Ureter (tissue), 1 donor: Measurements from ENCODE around the gene ALDOB. TPM values are rescaled to one million over a fixed set of nuclear protein-coding genes. Genes with fewer than 3 reads are reported as not detected.

Source experiments
- DNase-seq: peaks from one replicate; pipeline ENCODE4 v3.0.0-alpha.2; 2020; ENCODE audit warnings: low spot score
- total RNA-seq: library from RNA; stranded (reverse); gene quantifications from one replicate; pipeline ENCODE4 v1.2.4, GENCODE V29; 2023
- donor health status: DM: yes; HTN: yes; CAD: no.

The ALDOB gene
- 0.70 TPM for total RNA-seq

DNA sequence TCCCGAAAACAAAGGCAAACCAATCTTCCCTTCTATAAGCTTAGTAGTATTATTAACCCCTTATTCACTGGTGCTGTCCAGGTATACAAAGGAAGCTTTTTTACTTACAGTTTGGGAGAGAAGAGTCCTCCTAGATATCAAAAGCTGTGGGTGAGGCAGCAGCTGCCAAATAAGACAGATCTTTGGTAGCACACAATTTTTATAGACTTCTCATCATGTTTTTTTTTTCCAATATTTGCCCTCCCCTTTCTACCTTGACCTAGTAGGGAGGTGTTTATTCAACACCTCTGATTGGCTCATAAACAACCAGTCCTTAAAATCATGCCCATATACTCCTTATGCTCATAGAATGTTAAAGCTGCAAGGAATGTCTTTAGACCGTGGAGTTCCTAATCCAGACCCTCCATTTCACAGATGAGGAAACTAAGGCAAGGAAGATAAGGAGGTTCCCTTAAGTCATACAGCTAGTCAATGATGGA lies at the start of gene ALDOB:
TSS of gene ALDOB (minus strand) at position 174 of the 479 bp plus-strand sequence. CDS start 4,887 bp downstream, outside the sequence.
- DNase-seq: no peak

- DNase-seq: no peak
These were observed 48.5 kb upstream of the ALDOB start for GRCh38 chr9:101484046-101484445.

GRCh38 chr9:101481261-101481660 lies 45.7 kb upstream of the ALDOB start:
- DNase-seq: no peak

GRCh38 chr9:101480386-101480785 lies 44.8 kb upstream of the ALDOB start:
- peak; percentile 52 for DNase-seq

GRCh38 chr9:101479338-101480030 lies 43.9 kb upstream of the ALDOB start:
- DNase-seq: peak; percentile 80

DNA sequence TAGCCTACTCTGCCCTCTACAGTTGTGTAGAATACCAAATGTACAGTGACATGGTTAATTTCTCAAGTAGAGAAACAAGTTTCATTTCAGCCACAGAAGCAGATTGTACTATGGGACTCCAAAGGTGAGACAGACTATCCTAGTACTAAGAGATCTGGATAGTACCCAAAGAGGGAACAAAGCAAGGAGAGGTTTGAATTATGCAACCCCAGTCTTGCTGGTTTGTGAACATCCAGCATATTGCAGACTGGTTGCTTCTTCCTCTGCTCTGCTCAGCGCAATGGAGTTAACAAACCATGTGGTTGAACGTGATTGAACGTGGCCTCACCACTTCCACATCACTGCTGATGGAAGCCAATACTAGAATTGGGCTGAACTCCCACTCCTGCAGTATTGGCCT lies 43.3 kb upstream of the ALDOB start:
- no peak for DNase-seq

DNA sequence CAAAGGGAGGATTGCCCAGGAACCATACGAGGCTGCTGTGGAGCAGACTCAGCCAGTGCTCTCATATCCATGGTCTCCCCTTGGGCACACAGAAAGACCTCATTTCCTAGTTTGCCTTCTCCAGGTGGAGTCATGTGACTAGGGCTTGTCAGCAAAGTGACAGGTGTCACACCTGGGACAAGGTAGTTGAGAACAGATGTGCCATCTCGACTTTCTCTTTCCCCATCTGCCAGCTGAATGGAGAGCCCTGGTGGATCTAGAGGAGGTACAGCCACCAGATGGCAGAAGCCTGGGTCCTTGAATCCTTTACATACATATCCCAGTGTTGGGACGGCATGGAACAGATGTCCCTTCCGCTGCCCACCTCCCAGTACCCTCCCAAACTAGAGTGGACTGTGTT lies 42.9 kb upstream of the ALDOB start:
- no peak for DNase-seq

- DNase-seq: no peak
These were observed 42.2 kb upstream of the ALDOB start for GRCh38 chr9:101477736-101478135.

GRCh38 chr9:101477214-101477613 lies 41.6 kb upstream of the ALDOB start:
- no peak for DNase-seq

GRCh38 chr9:101476576-101477208 lies 41.1 kb upstream of the ALDOB start:
- no peak for DNase-seq

DNA sequence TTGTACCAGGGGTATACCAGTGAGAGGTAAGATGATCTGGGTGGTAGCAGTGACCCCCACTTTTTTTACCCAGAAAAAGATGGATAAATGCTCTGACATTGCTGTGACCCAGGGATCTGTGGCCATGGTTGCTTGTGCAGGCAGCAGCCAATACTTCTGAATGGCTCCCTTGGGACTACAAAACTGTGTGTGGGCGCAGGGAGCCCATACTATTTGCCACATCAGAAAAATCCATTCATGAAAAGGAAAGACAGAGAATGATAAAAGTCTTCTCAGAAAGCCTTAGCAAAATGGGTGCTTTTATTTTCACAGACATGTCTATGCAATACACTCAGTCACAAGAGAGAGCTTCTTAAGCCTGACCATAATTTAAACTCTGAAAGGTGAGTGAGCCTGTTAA lies 37.3 kb upstream of the ALDOB start:
- DNase-seq: no peak

GRCh38 chr9:101470929-101471328 lies 35.4 kb upstream of the ALDOB start:
- no peak for DNase-seq

DNA sequence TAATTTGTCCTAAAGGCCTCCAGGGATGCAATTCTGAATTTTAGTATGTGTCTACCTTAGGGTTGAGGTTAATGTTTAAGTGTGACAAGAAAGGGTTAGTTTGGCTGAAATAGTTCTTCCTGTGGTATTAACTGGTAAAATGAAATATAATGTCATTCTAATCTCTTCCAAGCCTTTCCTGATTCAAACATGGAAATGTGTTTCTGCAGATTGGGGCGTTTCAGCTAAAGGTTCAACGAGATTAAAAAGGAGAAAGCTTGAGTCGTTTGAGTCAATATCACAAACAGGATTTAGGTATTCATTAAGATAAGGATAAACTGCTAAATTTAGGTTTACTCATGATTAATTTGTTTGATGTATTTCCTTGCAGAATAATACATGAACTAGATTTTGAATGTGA lies 34.4 kb upstream of the ALDOB start:
- DNase-seq: no peak

DNA sequence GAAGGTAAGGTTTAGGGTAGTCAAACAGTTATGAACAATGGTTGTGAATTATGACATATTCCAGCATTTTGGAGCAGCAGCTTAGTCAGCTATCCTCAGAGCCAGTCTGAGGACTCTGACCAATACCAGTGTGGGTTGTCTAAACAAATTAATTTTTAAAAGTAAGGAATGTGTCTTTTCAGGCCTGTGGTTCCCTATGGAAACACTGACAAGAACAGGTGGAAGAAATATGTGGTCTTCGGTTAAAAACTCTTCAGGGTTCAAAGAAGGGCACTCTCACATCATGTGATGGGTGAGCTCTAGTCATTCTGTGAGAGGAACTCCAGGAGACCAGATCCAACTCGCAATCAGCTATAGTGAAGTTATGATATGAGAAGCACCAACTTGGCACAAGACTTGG lies 33.5 kb upstream of the ALDOB start:
- DNase-seq: no peak

DNA sequence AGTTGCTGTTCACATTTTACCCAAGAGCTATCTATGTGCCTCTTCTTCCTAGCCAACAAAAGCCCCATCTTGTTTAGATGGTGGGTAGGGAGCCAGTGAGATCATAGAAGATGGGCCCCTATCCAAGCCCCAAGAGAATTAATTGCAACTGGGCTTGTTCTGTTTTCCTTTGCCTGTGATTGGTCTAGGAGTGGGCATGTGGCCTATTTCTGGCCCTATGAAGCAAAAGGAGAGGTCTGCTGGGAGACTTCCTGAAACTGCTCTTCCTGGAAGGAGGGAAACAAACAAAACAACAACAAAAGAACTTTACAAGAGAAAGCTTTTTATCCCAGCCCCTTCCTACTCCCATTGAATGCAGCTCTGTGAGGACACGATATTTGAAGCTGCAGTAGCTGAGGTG lies 32.5 kb upstream of the ALDOB start:
- no peak for DNase-seq

- DNase-seq: no peak
These were observed 32.1 kb upstream of the ALDOB start for GRCh38 chr9:101467690-101468089.

- DNase-seq: no peak
These were observed 31.3 kb upstream of the ALDOB start for GRCh38 chr9:101466863-101467262.

DNA sequence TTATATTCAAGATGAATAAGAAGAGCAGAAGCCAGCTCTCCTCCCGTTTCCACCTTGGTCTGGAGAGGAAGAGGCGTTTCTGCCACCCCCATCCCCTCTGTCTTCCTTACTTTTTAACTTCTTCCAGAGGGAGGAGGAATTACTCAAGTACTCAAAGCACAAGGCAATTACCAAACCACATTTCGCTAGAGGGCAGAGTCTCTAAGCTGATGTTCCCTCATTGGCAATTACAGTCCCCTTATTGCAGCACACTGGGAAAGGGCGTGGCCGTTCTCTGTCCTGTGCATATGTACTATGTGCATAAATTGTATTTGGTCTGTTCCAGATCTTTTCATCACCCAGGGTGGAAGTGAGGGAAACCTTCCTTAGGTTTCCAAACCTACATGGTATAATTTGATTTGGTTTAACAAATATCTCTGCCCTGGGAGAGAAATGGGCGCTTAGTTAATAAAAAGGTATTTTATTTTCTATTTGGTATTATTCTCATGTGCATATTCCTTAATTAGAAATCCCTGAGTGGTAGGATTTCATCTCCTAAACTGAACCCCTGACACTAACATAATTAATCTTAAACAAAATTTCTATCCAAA lies 29.8 kb upstream of the ALDOB start:
- peak; percentile 56 for DNase-seq

- DNase-seq: no peak
These were observed 27.8 kb upstream of the ALDOB start for GRCh38 chr9:101463397-101463796.

DNA sequence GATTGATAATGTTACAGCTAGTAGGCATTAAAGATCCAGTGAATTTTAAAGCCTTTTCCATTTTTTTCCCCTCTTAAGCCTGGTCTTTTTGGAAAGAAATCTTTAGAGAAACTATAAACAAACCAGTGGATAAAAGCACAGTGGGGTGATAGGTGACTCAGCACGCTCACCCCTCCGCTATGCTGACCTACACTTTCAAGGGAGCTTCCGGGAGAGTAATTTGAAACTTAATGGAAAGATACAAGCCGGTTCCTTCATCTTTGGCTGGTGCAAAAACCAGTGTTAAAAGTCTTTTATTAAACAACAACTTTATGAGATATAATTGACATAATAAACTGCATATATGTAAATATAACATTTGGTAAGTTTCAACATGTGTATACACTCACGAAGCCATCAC lies 27.0 kb upstream of the ALDOB start:
- DNase-seq: no peak

GRCh38 chr9:101460965-101461364 lies 25.4 kb upstream of the ALDOB start:
- no peak for DNase-seq

DNA sequence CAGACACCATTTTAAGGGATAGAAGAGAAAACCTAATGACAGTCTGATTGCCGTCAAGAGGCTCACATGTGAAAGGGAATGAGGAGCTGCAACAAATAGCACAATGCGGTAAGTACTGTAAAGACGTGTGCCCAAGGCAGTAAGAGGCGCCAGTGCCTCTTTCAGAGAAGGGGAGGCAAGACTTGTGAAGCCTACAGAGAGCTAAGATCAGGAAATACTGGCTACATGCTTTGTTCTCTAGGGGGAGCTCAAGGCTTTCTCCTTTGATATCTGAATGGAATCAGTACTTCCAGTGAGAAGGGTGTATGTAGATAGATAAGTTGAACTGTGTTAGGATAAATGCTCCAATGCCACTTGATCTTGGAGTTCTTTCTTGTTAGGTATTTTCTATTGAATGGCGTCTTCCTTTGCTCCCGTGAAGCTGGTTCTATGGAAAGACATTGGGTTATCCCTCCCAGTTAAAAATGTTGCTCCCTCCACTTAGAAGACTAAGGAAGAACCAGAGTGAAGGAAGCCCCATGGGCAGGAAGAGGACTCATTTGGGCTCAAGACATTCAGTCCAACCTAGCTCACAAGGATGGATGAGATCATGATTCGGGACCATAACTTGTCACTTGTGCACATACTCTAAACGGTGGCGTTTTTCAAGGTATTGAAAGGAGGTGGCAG lies 23.5 kb upstream of the ALDOB start:
- DNase-seq: no peak

DNA sequence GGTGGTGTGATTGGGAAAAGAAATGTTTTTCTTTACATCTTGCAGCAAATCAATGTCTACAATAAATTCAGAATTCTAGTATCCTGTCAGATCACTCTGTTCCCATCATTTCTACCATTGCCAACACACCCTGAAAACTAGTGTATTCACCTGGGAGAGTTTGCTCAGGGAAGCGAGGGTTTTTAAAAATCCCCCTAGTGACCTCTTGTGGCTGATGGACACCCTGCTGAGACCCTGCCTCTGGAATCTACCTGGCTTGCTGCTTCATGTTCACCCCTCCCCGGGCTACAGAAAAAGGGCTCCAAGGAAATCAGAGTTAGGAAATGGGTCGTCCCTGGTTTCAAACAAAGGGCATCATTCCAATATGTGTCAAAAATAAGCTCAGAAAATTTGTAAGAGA lies 21.4 kb upstream of the ALDOB start:
- no peak for DNase-seq
